HEK293 (cell line): ENCODE data around the gene BBIP1.

Experiments
- CTCF ChIA-PET: fragments of 350-600 bp; formaldehyde crosslinking; extraction: SDS; loops from one replicate; lab custom pipeline; 2021; ENCODE audit warnings: antibody characterized with exemption; lab: Yijun Ruan, JAX
- POLR2A ChIA-PET: fragments of 300-600 bp; formaldehyde crosslinking; extraction: SDS; loops from one replicate; lab custom pipeline; 2020; ENCODE audit warnings: antibody characterized with exemption, inconsistent platforms; lab: Yijun Ruan, JAX
- H3K27ac ChIP-seq: fragments of 200-500 bp; sonication (Bioruptor generic); 2 replicates; pipeline ENCODE4 v1.5.1; 2014; ENCODE audit warnings: low read depth, low read length, control low read depth, inconsistent platforms; ENCODE audit errors: extremely low read depth
- H3K36me3 ChIP-seq, 2 experiments: fragments of 200-500 bp in 1 of 2; sonication (Bioruptor generic) in 1 of 2; 1 replicate in 1 of 2; 2 replicates in 1 of 2; pipeline ENCODE4 v1.5.1; 2014 to 2017; ENCODE audit warnings: inconsistent platforms in 2 of 2, low read length in 2 of 2; ENCODE audit not compliant: control insufficient read depth in 2 of 2, insufficient read depth in 1 of 2
- H3K4me1 ChIP-seq: fragments of 200-500 bp; sonication (Bioruptor generic); 2 replicates; pipeline ENCODE4 v1.5.1; 2014; ENCODE audit warnings: mild to moderate bottlenecking, low read length, inconsistent platforms; ENCODE audit not compliant: control insufficient read depth, insufficient read depth
- H3K4me3 ChIP-seq: 2 replicates; pipeline ENCODE4 v1.5.1; 2011; ENCODE audit warnings: low read depth, mild to moderate bottlenecking, control low read depth, low read length, moderate library complexity
- H3K9me3 ChIP-seq: fragments of 200-500 bp; sonication (Bioruptor generic); 2 replicates; pipeline ENCODE4 v1.5.1; 2014; ENCODE audit warnings: low read depth, low read length, inconsistent platforms; ENCODE audit not compliant: control insufficient read depth, insufficient read depth
- KLF16 ChIP-seq: fragments of 450-650 bp; formaldehyde crosslinking; IDR thresholded peaks from 2 replicates; pipeline ENCODE4 v1.5.1; 2017; ENCODE audit warnings: missing biosample characterization, missing genetic modification characterization
- ZBTB17 ChIP-seq: fragments of 450-650 bp; formaldehyde crosslinking; IDR thresholded peaks from 2 replicates; pipeline ENCODE4 v1.5.1; 2016; ENCODE audit warnings: missing biosample characterization, missing genetic modification characterization
- ZNF354C ChIP-seq: fragments of 450-650 bp; formaldehyde crosslinking; IDR thresholded peaks from 2 replicates; pipeline ENCODE4 v1.5.1; 2016; ENCODE audit warnings: missing biosample characterization, missing genetic modification characterization, low read depth, borderline replicate concordance
- ZNF561 ChIP-seq: fragments of 450-650 bp; IDR thresholded peaks from 2 replicates; pipeline ENCODE4 v1.5.1; 2018; ENCODE audit warnings: missing biosample characterization, missing genetic modification characterization, borderline replicate concordance
- ZNF664 ChIP-seq: fragments of 450-650 bp; formaldehyde crosslinking; IDR thresholded peaks from 2 replicates; pipeline ENCODE4 v1.5.1; 2016; ENCODE audit warnings: missing biosample characterization, missing genetic modification characterization
- ZNF843 ChIP-seq: fragments of 450-650 bp; formaldehyde crosslinking; IDR thresholded peaks from 2 replicates; pipeline ENCODE4 v1.5.1; 2016; ENCODE audit warnings: missing biosample characterization, missing genetic modification characterization
- TF ChIP-seq, protein P1 (sequence below): fragments of 450-650 bp; formaldehyde crosslinking; IDR thresholded peaks from 2 replicates; pipeline ENCODE4 v1.5.1; 2017; ENCODE audit warnings: missing biosample characterization, missing genetic modification characterization
- TF ChIP-seq, protein P2 (sequence below): fragments of 450-650 bp; formaldehyde crosslinking; IDR thresholded peaks from 2 replicates; pipeline ENCODE4 v1.5.1; 2016; ENCODE audit warnings: missing biosample characterization, missing genetic modification characterization
- TF ChIP-seq, protein P3 (sequence below): fragments of 450-650 bp; formaldehyde crosslinking; IDR thresholded peaks from 2 replicates; pipeline ENCODE4 v1.5.1; 2016; ENCODE audit warnings: missing biosample characterization, missing genetic modification characterization

Gene BBIP1

DNA sequence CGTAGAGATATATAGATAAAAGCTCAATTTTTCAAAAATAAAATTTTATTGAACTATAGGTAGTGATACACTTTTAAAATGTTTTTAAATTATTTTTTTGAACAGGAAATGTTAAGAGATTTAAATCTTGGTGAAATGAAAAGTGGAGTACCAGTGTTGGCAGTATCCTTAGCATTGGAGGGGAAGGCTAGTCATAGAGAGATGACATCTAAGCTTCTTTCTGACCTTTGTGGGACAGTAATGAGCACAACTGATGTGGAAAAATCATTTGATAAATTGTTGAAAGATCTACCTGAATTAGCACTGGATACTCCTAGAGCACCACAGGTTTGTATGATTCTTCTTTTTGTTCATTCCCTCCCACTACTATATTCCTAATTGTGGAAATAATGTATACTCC lies 31.4 kb downstream of the BBIP1 start:
- no peak overlapping the region for H3K4me3 ChIP-seq
- CTCF ChIA-PET: interaction anchor here (0.6 to 1.9 kb wide), 2 partner anchors 10 to 1249 kb away, joined by 3 to 6 read pairs; no protein-coding TSS in a partner anchor
- POLR2A ChIA-PET: interaction anchor here (1.1 kb wide), 1 partner anchor 16 kb away, joined by 10 read pairs; the partner anchor contains the start of gene PDCD4
- H3K4me1 ChIP-seq: no peaks in the 10 kb centered on the region
- TF ChIP-seq ZNF843 (tag by site-specific recombination): no peak
- no peaks in the 10 kb centered on the region for H3K9me3 ChIP-seq
- H3K27ac ChIP-seq: no peak overlapping the region
- H3K36me3 ChIP-seq: peaks cover 65 to 85% of the 10 kb centered on the region in 2 experiments

DNA sequence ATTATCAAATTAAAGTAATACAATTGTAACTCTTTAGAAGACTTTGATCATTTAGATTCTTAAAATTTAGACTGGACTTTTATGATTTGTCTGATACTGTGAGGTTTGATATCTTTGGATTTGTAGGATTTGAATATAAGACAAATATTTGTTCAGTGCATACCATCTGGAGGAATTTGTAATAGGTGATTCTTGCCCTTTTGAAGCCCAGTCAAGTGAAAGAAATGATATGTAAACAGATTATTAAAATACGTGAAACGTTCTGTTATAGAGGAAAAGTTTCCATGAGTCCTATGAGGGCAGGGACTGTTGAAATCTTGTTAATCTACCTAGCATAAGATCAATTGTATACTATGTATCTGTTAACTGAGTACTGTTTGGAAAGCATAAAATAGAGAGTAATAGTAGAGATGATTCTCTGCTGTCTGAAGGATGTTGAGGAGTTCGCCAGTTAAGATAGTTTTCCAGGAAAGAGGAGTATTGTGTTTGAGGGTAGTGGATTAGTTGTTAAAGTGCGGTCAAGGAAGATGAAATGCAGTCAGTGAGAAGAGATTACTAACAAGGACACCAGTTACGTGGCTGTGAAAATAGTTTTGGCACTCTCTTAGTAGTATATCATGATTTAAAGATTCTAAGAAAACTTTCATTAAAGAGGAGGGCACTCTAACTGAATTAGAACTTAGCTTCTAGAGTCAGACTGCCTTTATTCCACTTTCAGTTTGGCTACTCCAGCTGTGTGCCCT lies 32.9 kb downstream of the BBIP1 start:
- Histone ChIP-seq H3K27ac (no peak overlapping the region), H3K36me3 (peaks cover 68 to 75% of the 10 kb centered on the region in 2 experiments), H3K9me3 (no peaks in the 10 kb centered on the region), H3K4me1 (no peaks in the 10 kb centered on the region), H3K4me3 (no peak overlapping the region)
- POLR2A ChIA-PET: no interaction called here
- CTCF ChIA-PET: interaction anchor here (0.8 to 1.9 kb wide), 3 partner anchors 11 to 524 kb away, joined by 4 to 6 read pairs (median 6); no protein-coding TSS in a partner anchor
- TF ChIP-seq ZNF354C (tag by site-specific recombination) (no peak), ZBTB17 (no peak), ZNF561 (tag by site-specific recombination) (no peak), ZNF664 (tag by site-specific recombination) (0 out of 2 replicates have a peak, but pooled peaks have one; percentile 23)
- TF ChIP-seq, protein P1, sequence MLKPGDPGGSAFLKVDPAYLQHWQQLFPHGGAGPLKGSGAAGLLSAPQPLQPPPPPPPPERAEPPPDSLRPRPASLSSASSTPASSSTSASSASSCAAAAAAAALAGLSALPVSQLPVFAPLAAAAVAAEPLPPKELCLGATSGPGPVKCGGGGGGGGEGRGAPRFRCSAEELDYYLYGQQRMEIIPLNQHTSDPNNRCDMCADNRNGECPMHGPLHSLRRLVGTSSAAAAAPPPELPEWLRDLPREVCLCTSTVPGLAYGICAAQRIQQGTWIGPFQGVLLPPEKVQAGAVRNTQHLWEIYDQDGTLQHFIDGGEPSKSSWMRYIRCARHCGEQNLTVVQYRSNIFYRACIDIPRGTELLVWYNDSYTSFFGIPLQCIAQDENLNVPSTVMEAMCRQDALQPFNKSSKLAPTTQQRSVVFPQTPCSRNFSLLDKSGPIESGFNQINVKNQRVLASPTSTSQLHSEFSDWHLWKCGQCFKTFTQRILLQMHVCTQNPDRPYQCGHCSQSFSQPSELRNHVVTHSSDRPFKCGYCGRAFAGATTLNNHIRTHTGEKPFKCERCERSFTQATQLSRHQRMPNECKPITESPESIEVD (tag by site-specific recombination): peak; percentile 25; the same call in 1 of the 2 replicates
- TF ChIP-seq, protein P2, sequence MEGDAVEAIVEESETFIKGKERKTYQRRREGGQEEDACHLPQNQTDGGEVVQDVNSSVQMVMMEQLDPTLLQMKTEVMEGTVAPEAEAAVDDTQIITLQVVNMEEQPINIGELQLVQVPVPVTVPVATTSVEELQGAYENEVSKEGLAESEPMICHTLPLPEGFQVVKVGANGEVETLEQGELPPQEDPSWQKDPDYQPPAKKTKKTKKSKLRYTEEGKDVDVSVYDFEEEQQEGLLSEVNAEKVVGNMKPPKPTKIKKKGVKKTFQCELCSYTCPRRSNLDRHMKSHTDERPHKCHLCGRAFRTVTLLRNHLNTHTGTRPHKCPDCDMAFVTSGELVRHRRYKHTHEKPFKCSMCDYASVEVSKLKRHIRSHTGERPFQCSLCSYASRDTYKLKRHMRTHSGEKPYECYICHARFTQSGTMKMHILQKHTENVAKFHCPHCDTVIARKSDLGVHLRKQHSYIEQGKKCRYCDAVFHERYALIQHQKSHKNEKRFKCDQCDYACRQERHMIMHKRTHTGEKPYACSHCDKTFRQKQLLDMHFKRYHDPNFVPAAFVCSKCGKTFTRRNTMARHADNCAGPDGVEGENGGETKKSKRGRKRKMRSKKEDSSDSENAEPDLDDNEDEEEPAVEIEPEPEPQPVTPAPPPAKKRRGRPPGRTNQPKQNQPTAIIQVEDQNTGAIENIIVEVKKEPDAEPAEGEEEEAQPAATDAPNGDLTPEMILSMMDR: no peak

DNA sequence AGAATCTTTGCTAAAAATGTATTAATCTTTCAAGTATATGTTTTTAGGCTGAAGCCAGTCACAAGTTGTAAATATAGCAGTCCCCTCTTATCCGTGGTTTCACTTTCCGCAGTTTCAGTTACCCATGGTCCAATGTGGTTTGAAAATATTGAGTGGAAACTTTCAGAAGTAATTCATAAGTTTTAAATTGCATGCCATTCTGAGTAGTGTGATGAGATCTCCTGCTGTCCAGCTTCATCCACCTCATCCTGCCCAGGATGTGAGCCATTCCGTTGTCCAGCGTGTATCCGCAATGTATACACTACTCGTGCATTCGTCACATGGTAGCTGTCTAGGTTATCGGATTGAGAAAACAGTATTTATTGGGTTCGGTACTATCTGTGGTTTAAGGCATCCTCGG lies 35.1 kb downstream of the BBIP1 start:
- H3K27ac ChIP-seq: no peak overlapping the region
- H3K36me3 ChIP-seq: peaks cover 67 to 69% of the 10 kb centered on the region in 2 experiments
- H3K4me3 ChIP-seq: no peak overlapping the region
- POLR2A ChIA-PET: no interaction called here
- H3K9me3 ChIP-seq: no peaks in the 10 kb centered on the region
- no peaks in the 10 kb centered on the region for H3K4me1 ChIP-seq
- CTCF ChIA-PET: interaction anchor here (0.6 to 1.0 kb wide), 2 partner anchors 10 to 141 kb away, joined by 3 to 4 read pairs; no protein-coding TSS in a partner anchor
- TF ChIP-seq, protein P3, sequence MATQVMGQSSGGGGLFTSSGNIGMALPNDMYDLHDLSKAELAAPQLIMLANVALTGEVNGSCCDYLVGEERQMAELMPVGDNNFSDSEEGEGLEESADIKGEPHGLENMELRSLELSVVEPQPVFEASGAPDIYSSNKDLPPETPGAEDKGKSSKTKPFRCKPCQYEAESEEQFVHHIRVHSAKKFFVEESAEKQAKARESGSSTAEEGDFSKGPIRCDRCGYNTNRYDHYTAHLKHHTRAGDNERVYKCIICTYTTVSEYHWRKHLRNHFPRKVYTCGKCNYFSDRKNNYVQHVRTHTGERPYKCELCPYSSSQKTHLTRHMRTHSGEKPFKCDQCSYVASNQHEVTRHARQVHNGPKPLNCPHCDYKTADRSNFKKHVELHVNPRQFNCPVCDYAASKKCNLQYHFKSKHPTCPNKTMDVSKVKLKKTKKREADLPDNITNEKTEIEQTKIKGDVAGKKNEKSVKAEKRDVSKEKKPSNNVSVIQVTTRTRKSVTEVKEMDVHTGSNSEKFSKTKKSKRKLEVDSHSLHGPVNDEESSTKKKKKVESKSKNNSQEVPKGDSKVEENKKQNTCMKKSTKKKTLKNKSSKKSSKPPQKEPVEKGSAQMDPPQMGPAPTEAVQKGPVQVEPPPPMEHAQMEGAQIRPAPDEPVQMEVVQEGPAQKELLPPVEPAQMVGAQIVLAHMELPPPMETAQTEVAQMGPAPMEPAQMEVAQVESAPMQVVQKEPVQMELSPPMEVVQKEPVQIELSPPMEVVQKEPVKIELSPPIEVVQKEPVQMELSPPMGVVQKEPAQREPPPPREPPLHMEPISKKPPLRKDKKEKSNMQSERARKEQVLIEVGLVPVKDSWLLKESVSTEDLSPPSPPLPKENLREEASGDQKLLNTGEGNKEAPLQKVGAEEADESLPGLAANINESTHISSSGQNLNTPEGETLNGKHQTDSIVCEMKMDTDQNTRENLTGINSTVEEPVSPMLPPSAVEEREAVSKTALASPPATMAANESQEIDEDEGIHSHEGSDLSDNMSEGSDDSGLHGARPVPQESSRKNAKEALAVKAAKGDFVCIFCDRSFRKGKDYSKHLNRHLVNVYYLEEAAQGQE (tag by site-specific recombination): peak; percentile 24; the same call in 1 of the 2 replicates
- no peak for TF ChIP-seq KLF16 (tag by site-specific recombination)
